Spleen (tissue), 13 donors: Measurements from ENCODE around the gene OR4A16. TPM values are rescaled to one million over a fixed set of nuclear protein-coding genes. Genes with fewer than 3 reads are reported as not detected.

ENCODE experiments used
- DNase-seq: peaks from one replicate; pipeline ENCODE4 v3.0.0-alpha.2; 2020
- H3K27ac ChIP-seq, 8 donors: fragments of 200-600 bp; sonication (generic) in 7 of 8; 1 replicate in 4 of 8; 2 replicates in 4 of 8; pipeline versions ENCODE4 v1.5.0 to v1.8.0; 2016 to 2021; ENCODE audit warnings: inconsistent platforms in 4 of 8, mild to moderate bottlenecking in 4 of 8, moderate library complexity in 1 of 8
- H3K27me3 ChIP-seq, 7 donors: fragments of 200-600 bp; sonication (generic) in 6 of 7; replicated peaks in 1 of 7; 1 replicate in 4 of 7; 2 replicates in 3 of 7; pipeline versions ENCODE4 v1.5.0 to v1.8.0; 2016 to 2021; ENCODE audit warnings: inconsistent platforms in 3 of 7, mild to moderate bottlenecking in 1 of 7
- H3K36me3 ChIP-seq, 6 donors: fragments of 200-600 bp; sonication (generic) in 5 of 6; 1 replicate in 4 of 6; 2 replicates in 2 of 6; pipeline versions ENCODE4 v1.5.0 to v1.8.0; 2016 to 2021; ENCODE audit warnings: inconsistent platforms in 2 of 6
- H3K4me1 ChIP-seq, 6 donors: fragments of 200-600 bp; sonication (generic) in 5 of 6; 1 replicate in 3 of 6; 2 replicates in 3 of 6; pipeline versions ENCODE4 v1.5.0 to v1.8.0; 2016 to 2021; ENCODE audit warnings: inconsistent platforms in 3 of 6
- H3K4me3 ChIP-seq, 8 donors: fragments of 200-600 bp; sonication (generic) in 7 of 8; 1 replicate in 4 of 8; 2 replicates in 4 of 8; pipeline versions ENCODE4 v1.5.0 to v1.8.0; 2016 to 2021; ENCODE audit warnings: inconsistent platforms in 4 of 8, mild to moderate bottlenecking in 4 of 8, moderate library complexity in 2 of 8
- H3K9me3 ChIP-seq, 8 donors: fragments of 200-600 bp; sonication (generic) in 7 of 8; 1 replicate in 4 of 8; 2 replicates in 4 of 8; pipeline versions ENCODE4 v1.5.0 to v1.8.0; 2016 to 2021; ENCODE audit warnings: inconsistent platforms in 4 of 8
- CTCF ChIP-seq, 11 experiments: fragments of 200-600 bp in 7 of 11; fragments of 450-650 bp in 4 of 11; sonication (generic) in 4 of 11; IDR thresholded peaks in 8 of 11; conservative IDR thresholded peaks in 3 of 11; 1 replicate in 7 of 11; 2 replicates in 4 of 11; pipeline versions ENCODE4 v1.4.0 to v1.8.0; 2016 to 2021; ENCODE audit warnings: antibody characterized with exemption in 11 of 11, inconsistent platforms in 4 of 11, mild to moderate bottlenecking in 1 of 11
- POLR2A ChIP-seq, 3 donors: fragments of 450-650 bp; IDR thresholded peaks; one replicate each; pipeline ENCODE4 v1.5.1; 2017; ENCODE audit warnings: antibody characterized with exemption in 3 of 3, mild to moderate bottlenecking in 1 of 3
- POLR2AphosphoS5 ChIP-seq, 3 donors: sonication (generic); formaldehyde crosslinking; IDR thresholded peaks; one replicate each; pipeline ENCODE4 v1.5.1; 2017; ENCODE audit warnings: antibody characterized with exemption in 3 of 3
- whole genome bisulfite sequencing, 5 donors: extraction: QIAGEN DNeasy Blood & Tissue Kit in 3 of 5; methylation state at CpG; one replicate each; pipeline versions ENCODE4 v1.1.5 to v1.1.7; 2013 to 2018; 5-methylcytosine and 5-hydroxymethylcytosine counted together
- intact Hi-C: fragments of 100-400 bp; cut with DNase I; formaldehyde crosslinking; loops from one replicate; pipeline ENCODE4 v1.15.0; 2023; ENCODE audit warnings: low total_unique reads
- long read RNA-seq, 2 donors: transcript quantifications; one replicate each; lab custom pipeline, GENCODE V29; 2026
- polyA plus RNA-seq, 3 donors: library from polyadenylated mRNA; stranded (reverse); fragments of 200-250 nt; gene quantifications; one replicate each; pipeline ENCODE4 v1.2.1, GENCODE V29; 2013
- total RNA-seq, 7 donors: library from RNA; depleted of rRNA in 3 of 7; stranded (reverse); fragments of >200 nt in 3 of 7; fragmentation: NEBNext Ultra II Directional in 4 of 7; extraction: Animal tissue kit (Norgen Biotek cat#: 25700) in 4 of 7; gene quantifications; one replicate each; pipeline versions ENCODE4 v1.1.0 to v1.2.1, GENCODE V29; 2016 to 2021
- donor health status: healthy with polysubstance abuse.
- donor health status: DM: no; HTN: no; CAD: no; lungs with moderate emphysema.
- donor health status: DM: no; HTN: no; CAD: no.
- donor health status: Bipolar disorder and iron deficiency.
- donor health status: healthy.
- donor health status: DM: no; HTN: no; CAD: no.
- donor health status: DM: yes; HTN: yes; CAD: no.

OR4A16 gene
- not detected for total RNA-seq
- not detected for polyA plus RNA-seq
- long read RNA-seq, donor 1, result 0 reads
- long read RNA-seq, donor 2, result 0 reads

- no peaks in the 10 kb centered on the region for H3K4me1 ChIP-seq
- H3K27me3 ChIP-seq, result no peaks in the 10 kb centered on the region
- H3K9me3 ChIP-seq, result peaks cover 0 to 47% (median 35%) of the 10 kb centered on the region in 8 donors
- 80 to 86% (median 82%) methylated on average over 3 of the region's 3 CpGs for WGBS, 5 donors
- intact Hi-C loops, result no loop called here
- no peak for DNase-seq
- TF ChIP-seq CTCF (IDR thresholded peaks at IDR 0.05 in 8 of 11, conservative IDR thresholded peaks at IDR 0.05 in 3 of 11), result no peak
- TF ChIP-seq POLR2AphosphoS5 (IDR thresholded peaks at IDR 0.05), result no peak
- no peak for TF ChIP-seq POLR2A (IDR thresholded peaks at IDR 0.05)
- H3K27ac ChIP-seq, result no peak within 1 kb of the TSS
- H3K4me3 ChIP-seq, result no peak within 1 kb of the TSS
- H3K36me3 ChIP-seq, result no peaks in the 10 kb centered on the region
Observed at GRCh38 chr11:55342901-55343300, at the start of gene OR4A16. Gene OR4A16, plus strand, starts transcription at chr11:55343201. Its CDS starts 0 bp downstream, at chr11:55343201.

- Histone ChIP-seq H3K9me3 (peaks cover 0 to 37% (median 22%) of the 10 kb centered on the region in 8 donors), H3K4me1 (no peaks in the 10 kb centered on the region), H3K27me3 (no peaks in the 10 kb centered on the region), H3K4me3 (no peak overlapping the region), H3K27ac (no peak overlapping the region), H3K36me3 (no peaks in the 10 kb centered on the region)
- no peak for TF ChIP-seq POLR2AphosphoS5 (IDR thresholded peaks at IDR 0.05)
- WGBS, 5 donors, result 77 to 87% (median 84%) methylated on average over 1 of the region's 1 CpG
- intact Hi-C loops, result no loop called here
- DNase-seq, result no peak
Observed at GRCh38 chr11:55324500-55324899, 18.5 kb upstream of the OR4A16 start.

DNA sequence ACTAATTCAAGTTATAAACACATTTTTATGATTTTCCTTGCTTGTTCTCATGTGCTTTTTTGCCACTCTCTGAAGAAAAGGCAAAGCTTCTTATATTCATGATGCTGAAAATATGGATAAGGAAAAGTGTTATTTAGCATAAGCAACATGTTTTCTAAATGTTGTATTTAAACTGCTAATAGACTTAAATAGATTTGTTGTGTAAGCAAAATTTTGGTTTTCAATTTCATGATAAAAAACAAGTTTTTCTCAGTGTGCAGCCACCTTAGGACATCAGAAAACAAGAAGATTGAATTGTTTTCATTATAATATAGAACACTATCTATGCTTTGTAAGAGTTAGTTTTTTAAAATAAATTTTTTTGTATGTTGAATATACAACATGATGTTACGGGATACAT lies 2.3 kb downstream of the OR4A16 start:
- WGBS, 5 donors, result 94 to 96% (median 95%) methylated on average over 1 of the region's 1 CpG
- Histone ChIP-seq H3K27me3 (no peaks in the 10 kb centered on the region), H3K9me3 (peaks cover 0 to 51% (median 37%) of the 10 kb centered on the region in 8 donors), H3K4me3 (no peak overlapping the region), H3K4me1 (no peaks in the 10 kb centered on the region), H3K27ac (no peak overlapping the region), H3K36me3 (no peaks in the 10 kb centered on the region)
- intact Hi-C loops, result no loop called here
- no peak for TF ChIP-seq POLR2AphosphoS5 (IDR thresholded peaks at IDR 0.05)
- TF ChIP-seq CTCF (IDR thresholded peaks at IDR 0.05 in 8 of 11, conservative IDR thresholded peaks at IDR 0.05 in 3 of 11), result no peak
- TF ChIP-seq POLR2A (IDR thresholded peaks at IDR 0.05), result no peak
- no peak for DNase-seq

DNA sequence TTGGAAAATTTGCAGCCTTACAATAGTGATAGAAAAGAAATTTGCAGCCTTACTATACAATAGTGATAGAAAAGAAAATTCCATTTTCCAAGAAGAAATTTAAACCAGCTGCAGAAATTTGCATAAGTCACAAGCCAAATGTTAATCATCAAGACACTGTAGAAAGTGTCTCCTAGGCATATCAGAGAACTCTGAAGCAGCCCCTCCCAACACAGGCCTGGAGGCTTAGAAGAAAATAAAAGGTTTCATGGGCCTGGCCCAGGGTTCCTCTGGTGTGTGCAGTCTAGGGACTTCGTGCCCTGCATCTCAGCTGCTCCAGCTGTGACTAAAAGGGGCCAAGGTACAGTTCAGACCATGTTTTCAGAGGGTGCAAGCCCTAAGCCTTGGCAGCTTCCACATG lies 6.0 kb downstream of the OR4A16 start:
- peaks cover 0 to 52% (median 37%) of the 10 kb centered on the region in 8 donors for H3K9me3 ChIP-seq
- no peaks in the 10 kb centered on the region for H3K4me1 ChIP-seq
- no peak for TF ChIP-seq POLR2A (IDR thresholded peaks at IDR 0.05)
- WGBS, 5 donors, result 7 to 13% (median 8%) methylated on average over 1 of the region's 1 CpG
- no peaks in the 10 kb centered on the region for H3K36me3 ChIP-seq
- no peak for DNase-seq
- intact Hi-C loops, result no loop called here
- H3K4me3 ChIP-seq, result no peak overlapping the region
- H3K27me3 ChIP-seq, result no peaks in the 10 kb centered on the region
- H3K27ac ChIP-seq, result no peak overlapping the region

DNA sequence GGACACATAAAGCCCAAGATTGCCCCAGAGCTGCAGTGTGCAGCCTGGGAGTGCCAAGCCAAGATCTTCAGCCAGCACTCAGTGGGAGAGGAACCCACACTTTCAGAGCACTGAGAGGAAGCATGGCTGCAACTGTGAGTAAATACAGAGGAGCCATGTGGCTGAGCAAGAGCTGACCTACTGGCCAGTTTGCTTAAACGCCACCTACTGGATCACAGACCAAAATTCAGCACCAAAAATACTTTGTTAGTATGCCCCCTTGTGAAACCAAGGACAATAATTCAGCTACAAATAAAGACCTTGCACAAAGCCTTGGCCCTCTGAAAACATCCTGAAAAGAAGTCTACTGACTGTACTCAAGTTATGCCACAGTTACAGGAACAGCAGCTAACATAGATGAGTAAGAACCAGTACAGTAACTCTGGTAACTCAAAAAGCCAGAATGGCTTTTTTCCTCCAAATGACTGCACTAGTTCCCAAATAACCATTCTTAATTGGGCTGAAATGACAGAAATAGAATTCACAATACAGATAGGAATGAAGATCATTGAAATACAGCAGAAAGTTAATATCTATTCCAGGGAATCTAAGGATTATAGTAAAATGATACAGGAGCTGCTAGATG lies 14.7 kb downstream of the OR4A16 start:
- Histone ChIP-seq H3K4me3 (no peak overlapping the region), H3K4me1 (no peaks in the 10 kb centered on the region), H3K27me3 (no peaks in the 10 kb centered on the region), H3K36me3 (no peaks in the 10 kb centered on the region), H3K9me3 (peaks cover 0 to 63% (median 33%) of the 10 kb centered on the region in 8 donors), H3K27ac (no peak overlapping the region)
- no peak for TF ChIP-seq POLR2AphosphoS5 (IDR thresholded peaks at IDR 0.05)
- intact Hi-C loops, result no loop called here
- no peak for DNase-seq
- 3 to 11% (median 8%) methylated on average over 1 of the region's 1 CpG for WGBS, 5 donors
